Measurements from ENCODE around the gene SFMBT1.

DNA sequence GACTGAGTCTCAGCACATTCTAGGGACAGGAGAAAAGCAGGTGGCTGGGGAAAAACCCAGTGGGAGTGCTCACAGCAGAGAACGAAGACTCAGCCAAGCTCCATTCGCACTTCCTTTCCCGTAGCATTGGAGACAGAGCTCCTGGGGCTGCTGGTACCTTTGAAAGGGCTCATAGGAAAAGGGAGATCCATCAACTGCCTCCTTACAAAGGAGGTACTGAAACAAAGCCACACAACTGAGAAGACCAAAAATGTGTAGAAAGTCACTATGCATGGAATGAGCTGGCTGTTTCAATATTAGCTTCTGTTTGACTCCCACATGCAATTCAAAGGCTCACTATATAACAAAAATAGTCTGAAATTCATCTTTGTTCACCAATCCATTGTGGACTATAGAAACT, 165.4 kb downstream of the SFMBT1 start:
- TF ChIP-seq, protein P1, sequence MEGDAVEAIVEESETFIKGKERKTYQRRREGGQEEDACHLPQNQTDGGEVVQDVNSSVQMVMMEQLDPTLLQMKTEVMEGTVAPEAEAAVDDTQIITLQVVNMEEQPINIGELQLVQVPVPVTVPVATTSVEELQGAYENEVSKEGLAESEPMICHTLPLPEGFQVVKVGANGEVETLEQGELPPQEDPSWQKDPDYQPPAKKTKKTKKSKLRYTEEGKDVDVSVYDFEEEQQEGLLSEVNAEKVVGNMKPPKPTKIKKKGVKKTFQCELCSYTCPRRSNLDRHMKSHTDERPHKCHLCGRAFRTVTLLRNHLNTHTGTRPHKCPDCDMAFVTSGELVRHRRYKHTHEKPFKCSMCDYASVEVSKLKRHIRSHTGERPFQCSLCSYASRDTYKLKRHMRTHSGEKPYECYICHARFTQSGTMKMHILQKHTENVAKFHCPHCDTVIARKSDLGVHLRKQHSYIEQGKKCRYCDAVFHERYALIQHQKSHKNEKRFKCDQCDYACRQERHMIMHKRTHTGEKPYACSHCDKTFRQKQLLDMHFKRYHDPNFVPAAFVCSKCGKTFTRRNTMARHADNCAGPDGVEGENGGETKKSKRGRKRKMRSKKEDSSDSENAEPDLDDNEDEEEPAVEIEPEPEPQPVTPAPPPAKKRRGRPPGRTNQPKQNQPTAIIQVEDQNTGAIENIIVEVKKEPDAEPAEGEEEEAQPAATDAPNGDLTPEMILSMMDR (IDR thresholded peaks at IDR 0.05) = no peak
- TF ChIP-seq, protein P2, sequence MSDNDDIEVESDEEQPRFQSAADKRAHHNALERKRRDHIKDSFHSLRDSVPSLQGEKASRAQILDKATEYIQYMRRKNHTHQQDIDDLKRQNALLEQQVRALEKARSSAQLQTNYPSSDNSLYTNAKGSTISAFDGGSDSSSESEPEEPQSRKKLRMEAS (IDR thresholded peaks at IDR 0.05; ENCODE audit: low read depth) = no peak
- no peak for TF ChIP-seq GATA2 (CRISPR knock-in tag; IDR thresholded peaks at IDR 0.05)
- TF ChIP-seq CHD2 (IDR thresholded peaks at IDR 0.05; ENCODE audit: low read length, partially characterized antibody) = no peak
- TF ChIP-seq, protein P3, sequence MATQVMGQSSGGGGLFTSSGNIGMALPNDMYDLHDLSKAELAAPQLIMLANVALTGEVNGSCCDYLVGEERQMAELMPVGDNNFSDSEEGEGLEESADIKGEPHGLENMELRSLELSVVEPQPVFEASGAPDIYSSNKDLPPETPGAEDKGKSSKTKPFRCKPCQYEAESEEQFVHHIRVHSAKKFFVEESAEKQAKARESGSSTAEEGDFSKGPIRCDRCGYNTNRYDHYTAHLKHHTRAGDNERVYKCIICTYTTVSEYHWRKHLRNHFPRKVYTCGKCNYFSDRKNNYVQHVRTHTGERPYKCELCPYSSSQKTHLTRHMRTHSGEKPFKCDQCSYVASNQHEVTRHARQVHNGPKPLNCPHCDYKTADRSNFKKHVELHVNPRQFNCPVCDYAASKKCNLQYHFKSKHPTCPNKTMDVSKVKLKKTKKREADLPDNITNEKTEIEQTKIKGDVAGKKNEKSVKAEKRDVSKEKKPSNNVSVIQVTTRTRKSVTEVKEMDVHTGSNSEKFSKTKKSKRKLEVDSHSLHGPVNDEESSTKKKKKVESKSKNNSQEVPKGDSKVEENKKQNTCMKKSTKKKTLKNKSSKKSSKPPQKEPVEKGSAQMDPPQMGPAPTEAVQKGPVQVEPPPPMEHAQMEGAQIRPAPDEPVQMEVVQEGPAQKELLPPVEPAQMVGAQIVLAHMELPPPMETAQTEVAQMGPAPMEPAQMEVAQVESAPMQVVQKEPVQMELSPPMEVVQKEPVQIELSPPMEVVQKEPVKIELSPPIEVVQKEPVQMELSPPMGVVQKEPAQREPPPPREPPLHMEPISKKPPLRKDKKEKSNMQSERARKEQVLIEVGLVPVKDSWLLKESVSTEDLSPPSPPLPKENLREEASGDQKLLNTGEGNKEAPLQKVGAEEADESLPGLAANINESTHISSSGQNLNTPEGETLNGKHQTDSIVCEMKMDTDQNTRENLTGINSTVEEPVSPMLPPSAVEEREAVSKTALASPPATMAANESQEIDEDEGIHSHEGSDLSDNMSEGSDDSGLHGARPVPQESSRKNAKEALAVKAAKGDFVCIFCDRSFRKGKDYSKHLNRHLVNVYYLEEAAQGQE (IDR thresholded peaks at IDR 0.05; ENCODE audit: low read depth, low read length) = no peak
- TF ChIP-seq FOXM1 (IDR thresholded peaks at IDR 0.05; ENCODE audit: low read depth) = no peak
- TF ChIP-seq, protein P4, sequence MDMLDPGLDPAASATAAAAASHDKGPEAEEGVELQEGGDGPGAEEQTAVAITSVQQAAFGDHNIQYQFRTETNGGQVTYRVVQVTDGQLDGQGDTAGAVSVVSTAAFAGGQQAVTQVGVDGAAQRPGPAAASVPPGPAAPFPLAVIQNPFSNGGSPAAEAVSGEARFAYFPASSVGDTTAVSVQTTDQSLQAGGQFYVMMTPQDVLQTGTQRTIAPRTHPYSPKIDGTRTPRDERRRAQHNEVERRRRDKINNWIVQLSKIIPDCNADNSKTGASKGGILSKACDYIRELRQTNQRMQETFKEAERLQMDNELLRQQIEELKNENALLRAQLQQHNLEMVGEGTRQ (IDR thresholded peaks at IDR 0.05; ENCODE audit: borderline replicate concordance, low read depth, low read length) = no peak
- TF ChIP-seq EZH2phosphoT487 (IDR thresholded peaks at IDR 0.05; ENCODE audit: borderline replicate concordance, low read depth) = no peak
